Adipocyte (in vitro differentiated cells): ENCODE results near the gene ZNF112.

Experiments used
- DNase-seq: peaks from one replicate; pipeline ENCODE4 v3.0.0-alpha.2; 2015; ENCODE audit warnings: low read depth
- H3K27me3 ChIP-seq: replicated peaks from 2 replicates; pipeline ENCODE4 v1.7.0; 2013; ENCODE audit warnings: mild to moderate bottlenecking, low read length, moderate library complexity; ENCODE audit not compliant: control insufficient read depth, insufficient read depth
- H3K36me3 ChIP-seq: 2 replicates; pipeline ENCODE4 v1.7.0; 2013; ENCODE audit warnings: low read length, mild to moderate bottlenecking, moderate library complexity; ENCODE audit not compliant: control insufficient read depth, insufficient read depth, severe bottlenecking
- H3K4me1 ChIP-seq: 2 replicates; pipeline ENCODE4 v1.7.0; 2013; ENCODE audit warnings: mild to moderate bottlenecking, low read length, moderate library complexity; ENCODE audit not compliant: control insufficient read depth, insufficient read depth
- H3K4me3 ChIP-seq: 2 replicates; pipeline ENCODE4 v1.7.0; 2013; ENCODE audit warnings: mild to moderate bottlenecking, low read length, moderate library complexity
- H3K9ac ChIP-seq: 2 replicates; pipeline ENCODE4 v1.7.0; 2013; ENCODE audit warnings: mild to moderate bottlenecking, low read length, moderate library complexity
- H3K9me3 ChIP-seq: 2 replicates; pipeline ENCODE4 v1.7.0; 2013; ENCODE audit warnings: mild to moderate bottlenecking, low read length, moderate library complexity; ENCODE audit not compliant: control insufficient read depth

The ZNF112 gene

GRCh38 chr19:44278181-44278690 is 78.2 kb downstream of the ZNF112 start:
- Histone ChIP-seq H3K4me3 (no peak overlapping the region), H3K9ac (no peak overlapping the region)

GRCh38 chr19:44277331-44277730 is 79.1 kb downstream of the ZNF112 start:
- no peaks in the 10 kb centered on the region for H3K4me1 ChIP-seq
- H3K9ac ChIP-seq, result no peak overlapping the region
- H3K27me3 ChIP-seq, result no peaks in the 10 kb centered on the region
- DNase-seq, result no peak
- H3K9me3 ChIP-seq, result peaks cover 24% of the 10 kb centered on the region
- H3K36me3 ChIP-seq, result peaks cover 16% of the 10 kb centered on the region
- no peak overlapping the region for H3K4me3 ChIP-seq

More at GRCh38 chr19:44278181-44278690, 78.2 kb downstream of the ZNF112 start:
- peak; percentile 19 for DNase-seq
- peaks cover 19% of the 10 kb centered on the region for H3K9me3 ChIP-seq
- peaks cover 3% of the 10 kb centered on the region for H3K4me1 ChIP-seq
- peaks cover 16% of the 10 kb centered on the region for H3K36me3 ChIP-seq
- H3K27me3 ChIP-seq, result no peaks in the 10 kb centered on the region
